Subcutaneous adipose tissue (tissue), 4 donors: Measurements from ENCODE around the gene OVAAL. TPM values are rescaled to one million over a fixed set of nuclear protein-coding genes. Genes with fewer than 3 reads are reported as not detected.

Experiments
- total RNA-seq, 4 donors: library from RNA; depleted of rRNA; stranded (reverse); fragments of >200 nt; gene quantifications; one replicate each; pipeline ENCODE4 v1.1.0, GENCODE V29; 2016
- TF ChIP-seq, protein P1 (sequence below): fragments of 450-650 bp; IDR thresholded peaks from one replicate; pipeline ENCODE4 v1.5.1; 2016; ENCODE audit warnings: low read depth, mild to moderate bottlenecking, control low read depth, antibody characterized with exemption, moderate library complexity

Gene OVAAL
- total RNA-seq, 4 donors from 2014 or later: not detected

DNA sequence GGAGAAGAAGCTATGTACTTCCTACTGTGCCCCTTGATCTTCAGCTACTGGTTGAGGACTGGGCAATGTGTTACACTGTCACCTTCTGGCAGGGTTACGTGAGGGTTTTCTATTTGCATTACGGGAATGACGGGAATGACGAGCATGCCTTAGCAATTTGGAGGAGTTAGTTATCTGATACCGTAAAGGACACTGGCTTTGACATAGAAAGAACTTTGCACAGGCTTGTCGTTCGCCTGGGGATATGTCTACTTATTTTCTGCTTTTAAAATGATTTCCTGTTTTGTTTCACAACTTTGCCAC lies 36.6 kb upstream of the OVAAL start:
- TF ChIP-seq, protein P1, sequence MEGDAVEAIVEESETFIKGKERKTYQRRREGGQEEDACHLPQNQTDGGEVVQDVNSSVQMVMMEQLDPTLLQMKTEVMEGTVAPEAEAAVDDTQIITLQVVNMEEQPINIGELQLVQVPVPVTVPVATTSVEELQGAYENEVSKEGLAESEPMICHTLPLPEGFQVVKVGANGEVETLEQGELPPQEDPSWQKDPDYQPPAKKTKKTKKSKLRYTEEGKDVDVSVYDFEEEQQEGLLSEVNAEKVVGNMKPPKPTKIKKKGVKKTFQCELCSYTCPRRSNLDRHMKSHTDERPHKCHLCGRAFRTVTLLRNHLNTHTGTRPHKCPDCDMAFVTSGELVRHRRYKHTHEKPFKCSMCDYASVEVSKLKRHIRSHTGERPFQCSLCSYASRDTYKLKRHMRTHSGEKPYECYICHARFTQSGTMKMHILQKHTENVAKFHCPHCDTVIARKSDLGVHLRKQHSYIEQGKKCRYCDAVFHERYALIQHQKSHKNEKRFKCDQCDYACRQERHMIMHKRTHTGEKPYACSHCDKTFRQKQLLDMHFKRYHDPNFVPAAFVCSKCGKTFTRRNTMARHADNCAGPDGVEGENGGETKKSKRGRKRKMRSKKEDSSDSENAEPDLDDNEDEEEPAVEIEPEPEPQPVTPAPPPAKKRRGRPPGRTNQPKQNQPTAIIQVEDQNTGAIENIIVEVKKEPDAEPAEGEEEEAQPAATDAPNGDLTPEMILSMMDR: no peak

DNA sequence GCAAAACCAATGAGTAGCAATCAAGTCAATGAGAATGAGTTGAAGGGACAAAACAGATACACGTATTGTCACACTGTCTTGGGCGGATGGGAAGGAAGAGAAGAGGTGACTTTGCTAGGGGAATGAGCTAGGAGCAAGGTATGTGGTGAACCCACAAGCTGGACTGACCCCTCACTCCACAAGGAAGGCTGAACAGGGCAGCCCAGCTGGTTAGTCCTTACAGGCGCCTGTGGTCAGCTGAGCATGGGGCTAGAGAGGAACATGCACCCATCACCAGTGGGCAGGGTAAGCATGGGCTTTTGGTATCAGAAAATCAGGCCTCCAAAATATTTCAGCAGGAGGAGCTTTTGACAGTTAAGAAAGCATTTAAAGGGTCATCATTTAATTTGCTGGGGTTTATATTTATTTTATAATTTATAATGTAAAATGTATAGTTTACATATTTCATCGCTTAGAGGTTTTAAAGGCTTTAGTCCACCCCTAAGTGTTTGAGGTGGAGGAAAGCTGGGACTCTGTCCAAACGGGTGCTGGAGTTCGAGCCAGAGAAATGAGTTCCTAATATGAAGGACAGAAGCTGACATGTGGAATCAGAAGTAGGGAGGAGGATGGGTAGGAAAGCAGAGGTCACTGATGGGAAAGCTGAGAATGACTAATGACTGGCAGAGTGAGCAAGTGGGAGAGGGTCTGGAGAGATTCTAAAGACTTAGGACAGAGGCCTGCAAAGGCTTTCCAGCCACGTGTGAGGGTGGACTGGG lies 34.4 kb upstream of the OVAAL start:
- TF ChIP-seq, protein P1: no peak

DNA sequence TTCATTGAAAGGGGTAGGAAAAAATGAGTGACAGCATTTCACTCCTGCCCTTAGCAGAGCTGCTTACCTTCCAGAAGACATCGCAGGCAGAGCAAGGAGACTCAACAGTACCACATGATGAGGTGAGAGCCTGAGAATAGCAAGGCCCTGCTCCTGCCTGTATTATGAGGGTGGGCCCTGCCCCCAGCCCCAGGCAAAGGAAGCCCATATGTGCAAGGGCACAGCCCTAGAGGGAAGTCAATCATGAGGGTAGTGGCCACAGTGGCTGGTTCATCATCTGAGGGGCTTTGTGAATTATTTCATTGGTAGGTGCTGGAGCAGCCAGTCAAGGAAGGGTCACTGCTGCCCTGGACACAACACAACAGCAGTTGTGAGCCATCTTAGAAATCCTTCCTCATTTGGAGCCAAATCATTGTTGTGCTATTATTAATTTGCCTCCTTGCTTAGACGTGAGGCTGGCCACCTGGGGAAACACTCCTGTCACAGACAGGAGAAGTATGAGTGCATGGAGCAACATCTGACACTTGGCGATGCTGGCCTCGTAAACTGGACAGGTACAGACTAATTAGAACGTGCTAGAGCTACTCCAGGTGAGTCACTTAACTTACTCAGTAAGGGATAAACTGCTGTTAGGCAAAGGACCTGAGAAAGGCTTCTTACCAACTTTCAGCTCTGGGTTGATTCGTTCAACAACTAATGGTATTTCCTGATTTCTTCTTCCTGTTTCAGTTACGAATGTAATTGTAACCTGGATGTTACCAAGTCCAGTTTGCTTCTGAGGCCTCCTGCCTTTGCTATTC lies 33.6 kb upstream of the OVAAL start:
- TF ChIP-seq, protein P1: no peak

DNA sequence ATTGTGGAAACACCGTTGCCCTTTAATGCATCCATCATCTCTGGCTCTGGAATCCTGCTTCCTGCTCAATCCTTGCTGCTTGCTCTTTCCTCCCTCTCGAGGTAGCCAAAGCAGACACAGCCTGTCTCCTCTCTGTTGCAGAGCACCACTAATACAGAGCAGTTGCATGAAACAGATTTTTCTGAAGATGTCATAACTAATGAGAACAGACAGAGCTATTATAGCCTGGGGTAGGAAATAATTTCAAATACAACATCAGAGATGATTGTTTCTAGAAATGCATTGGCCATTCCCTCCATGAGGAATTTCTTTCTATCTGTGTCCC lies 33.1 kb upstream of the OVAAL start:
- TF ChIP-seq, protein P1: no peak

DNA sequence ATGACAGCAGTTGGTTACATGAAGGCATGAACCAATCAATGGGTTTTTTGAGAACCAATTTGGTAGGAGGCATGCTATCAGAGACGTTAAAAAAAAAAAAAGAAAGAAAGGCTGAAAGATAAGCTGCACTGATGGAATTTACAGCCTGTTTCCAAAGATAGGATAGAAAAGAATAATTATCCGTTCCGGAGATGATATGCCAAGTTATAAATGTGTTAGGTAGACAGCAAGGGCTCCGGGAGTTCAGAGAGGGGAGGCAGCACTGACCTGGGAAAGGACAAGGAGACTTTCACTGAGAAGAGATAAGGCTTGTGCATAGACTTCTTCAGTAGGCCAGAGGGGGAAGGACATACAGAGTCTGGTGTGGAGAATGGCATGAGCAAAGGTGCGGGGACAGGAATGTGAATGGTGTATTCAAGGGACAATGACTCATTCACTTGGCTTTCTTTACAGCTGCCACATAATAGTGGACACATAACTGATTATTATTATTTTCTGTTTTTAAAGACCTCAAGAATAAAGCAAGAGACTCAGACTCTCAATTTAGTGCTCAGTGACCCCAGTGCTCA lies 31.6 kb upstream of the OVAAL start:
- TF ChIP-seq, protein P1: no peak

DNA sequence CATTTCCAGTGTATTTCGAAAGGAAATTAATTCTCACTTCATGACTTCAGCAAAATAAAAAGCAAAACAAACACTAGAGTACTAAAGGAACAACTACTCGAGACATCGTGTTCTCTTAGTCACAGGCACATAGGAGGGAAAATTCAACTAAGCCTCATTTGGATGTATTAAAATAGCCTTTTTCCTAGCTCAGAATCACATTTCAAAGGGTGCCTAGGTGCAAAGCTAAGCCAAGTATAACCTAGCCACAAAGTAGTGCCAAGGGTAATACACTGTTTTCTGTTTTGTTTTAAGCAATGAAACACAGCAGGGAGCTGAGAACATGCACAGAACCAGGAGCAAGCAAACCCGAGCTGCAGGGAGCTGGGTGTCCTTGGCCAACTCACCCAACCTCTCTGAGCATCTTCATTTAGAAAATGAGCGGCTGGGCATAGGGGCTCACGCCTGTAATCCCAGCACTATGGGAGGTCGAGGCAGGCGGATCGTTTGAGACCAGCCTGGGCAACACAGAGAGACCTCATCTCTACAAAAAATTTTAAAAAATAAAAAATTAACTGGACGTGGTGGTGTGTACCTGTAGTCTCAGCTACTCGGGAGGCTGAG lies 29.8 kb upstream of the OVAAL start:
- TF ChIP-seq, protein P1: no peak

DNA sequence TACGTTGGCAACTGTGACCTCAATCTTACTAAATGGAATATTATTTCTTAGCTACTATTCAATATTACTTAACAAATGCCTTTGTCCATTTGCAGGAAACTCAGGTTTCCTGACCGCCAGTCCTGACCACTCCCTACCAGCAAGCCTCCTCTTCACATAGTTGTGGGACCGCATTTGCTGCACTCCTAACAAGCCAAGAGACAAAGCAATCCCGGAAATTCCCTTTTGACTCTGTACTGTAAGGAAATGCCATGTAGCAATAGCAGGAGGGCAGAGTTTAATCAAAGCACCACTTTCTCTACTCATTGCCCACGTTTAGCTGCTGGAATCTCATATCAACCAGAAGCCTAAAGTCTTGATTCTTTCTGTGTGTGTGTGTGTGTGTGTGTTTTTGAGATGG lies 28.3 kb upstream of the OVAAL start:
- TF ChIP-seq, protein P1: no peak
